Measurements from ENCODE around the gene SCN1A. TPM values are rescaled to one million over a fixed set of nuclear protein-coding genes. Genes with fewer than 3 reads are reported as not detected.

SCN1A gene
- total and polyA plus RNA-seq, 2 of the 13 experiments (the other 11 are each of a cell fraction or from before 2014, with no cell fraction given) = 19.9 to 39.4 TPM

DNA sequence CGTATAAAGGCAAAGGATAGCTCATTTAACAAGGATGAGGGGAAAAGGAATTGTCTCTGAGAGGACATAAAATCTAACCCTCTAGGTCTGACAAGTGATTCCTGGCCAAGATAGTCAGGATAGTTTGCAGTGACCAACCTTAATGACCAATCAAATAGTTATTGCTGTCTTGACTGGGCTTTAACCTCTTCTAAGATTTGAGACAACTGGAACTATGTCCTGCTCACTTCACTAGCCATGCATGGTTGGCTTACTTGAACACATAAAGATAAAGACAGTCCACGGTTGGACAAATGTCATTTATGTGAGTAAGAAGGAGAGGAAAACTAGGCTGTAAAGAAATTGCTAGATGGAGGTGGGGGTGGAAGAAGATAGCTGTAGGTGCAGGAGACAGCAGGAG lies 53.8 kb downstream of the SCN1A start:
- no peak overlapping the region for H3K27ac ChIP-seq (ENCODE audit: extremely low read length, insufficient read depth, low read length)
- TF ChIP-seq, protein P1, sequence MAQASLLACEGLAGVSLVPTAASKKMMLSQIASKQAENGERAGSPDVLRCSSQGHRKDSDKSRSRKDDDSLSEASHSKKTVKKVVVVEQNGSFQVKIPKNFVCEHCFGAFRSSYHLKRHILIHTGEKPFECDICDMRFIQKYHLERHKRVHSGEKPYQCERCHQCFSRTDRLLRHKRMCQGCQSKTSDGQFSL (CRISPR knock-in tag; IDR thresholded peaks at IDR 0.05) = no peak
- TF ChIP-seq SRY (CRISPR knock-in tag; IDR thresholded peaks at IDR 0.05) (no peak), PHF21A (CRISPR knock-in tag; IDR thresholded peaks at IDR 0.05) (no peak), DNMT3B (CRISPR knock-in tag; conservative IDR thresholded peaks at IDR 0.05) (no peak), TBL1XR1 (IDR thresholded peaks at IDR 0.05; ENCODE audit: borderline replicate concordance, low read length, partially characterized antibody) (no peak), ZNF333 (CRISPR knock-in tag; IDR thresholded peaks at IDR 0.05; ENCODE audit: borderline replicate concordance) (no peak)
- TF ChIP-seq, protein P2, sequence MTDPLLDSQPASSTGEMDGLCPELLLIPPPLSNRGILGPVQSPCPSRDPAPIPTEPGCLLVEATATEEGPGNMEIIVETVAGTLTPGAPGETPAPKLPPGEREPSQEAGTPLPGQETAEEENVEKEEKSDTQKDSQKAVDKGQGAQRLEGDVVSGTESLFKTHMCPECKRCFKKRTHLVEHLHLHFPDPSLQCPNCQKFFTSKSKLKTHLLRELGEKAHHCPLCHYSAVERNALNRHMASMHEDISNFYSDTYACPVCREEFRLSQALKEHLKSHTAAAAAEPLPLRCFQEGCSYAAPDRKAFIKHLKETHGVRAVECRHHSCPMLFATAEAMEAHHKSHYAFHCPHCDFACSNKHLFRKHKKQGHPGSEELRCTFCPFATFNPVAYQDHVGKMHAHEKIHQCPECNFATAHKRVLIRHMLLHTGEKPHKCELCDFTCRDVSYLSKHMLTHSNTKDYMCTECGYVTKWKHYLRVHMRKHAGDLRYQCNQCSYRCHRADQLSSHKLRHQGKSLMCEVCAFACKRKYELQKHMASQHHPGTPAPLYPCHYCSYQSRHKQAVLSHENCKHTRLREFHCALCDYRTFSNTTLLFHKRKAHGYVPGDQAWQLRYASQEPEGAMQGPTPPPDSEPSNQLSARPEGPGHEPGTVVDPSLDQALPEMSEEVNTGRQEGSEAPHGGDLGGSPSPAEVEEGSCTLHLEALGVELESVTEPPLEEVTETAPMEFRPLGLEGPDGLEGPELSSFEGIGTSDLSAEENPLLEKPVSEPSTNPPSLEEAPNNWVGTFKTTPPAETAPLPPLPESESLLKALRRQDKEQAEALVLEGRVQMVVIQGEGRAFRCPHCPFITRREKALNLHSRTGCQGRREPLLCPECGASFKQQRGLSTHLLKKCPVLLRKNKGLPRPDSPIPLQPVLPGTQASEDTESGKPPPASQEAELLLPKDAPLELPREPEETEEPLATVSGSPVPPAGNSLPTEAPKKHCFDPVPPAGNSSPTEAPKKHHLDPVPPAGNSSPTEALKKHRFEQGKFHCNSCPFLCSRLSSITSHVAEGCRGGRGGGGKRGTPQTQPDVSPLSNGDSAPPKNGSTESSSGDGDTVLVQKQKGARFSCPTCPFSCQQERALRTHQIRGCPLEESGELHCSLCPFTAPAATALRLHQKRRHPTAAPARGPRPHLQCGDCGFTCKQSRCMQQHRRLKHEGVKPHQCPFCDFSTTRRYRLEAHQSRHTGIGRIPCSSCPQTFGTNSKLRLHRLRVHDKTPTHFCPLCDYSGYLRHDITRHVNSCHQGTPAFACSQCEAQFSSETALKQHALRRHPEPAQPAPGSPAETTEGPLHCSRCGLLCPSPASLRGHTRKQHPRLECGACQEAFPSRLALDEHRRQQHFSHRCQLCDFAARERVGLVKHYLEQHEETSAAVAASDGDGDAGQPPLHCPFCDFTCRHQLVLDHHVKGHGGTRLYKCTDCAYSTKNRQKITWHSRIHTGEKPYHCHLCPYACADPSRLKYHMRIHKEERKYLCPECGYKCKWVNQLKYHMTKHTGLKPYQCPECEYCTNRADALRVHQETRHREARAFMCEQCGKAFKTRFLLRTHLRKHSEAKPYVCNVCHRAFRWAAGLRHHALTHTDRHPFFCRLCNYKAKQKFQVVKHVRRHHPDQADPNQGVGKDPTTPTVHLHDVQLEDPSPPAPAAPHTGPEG (CRISPR knock-in tag; IDR thresholded peaks at IDR 0.05) = no peak
- H3K27me3 ChIP-seq (ENCODE audit: control insufficient read depth in 1 of 2, insufficient read depth in 2 of 2, low read length in 2 of 2) = no peaks in the 10 kb centered on the region
- intact Hi-C loops (cut with micrococcal nuclease; ENCODE audit: unreplicated experiment) (no loop called here), in situ Hi-C loops (cut with HindIII; ENCODE audit: extremely low pct_ligation_motif_present, low pct_unique_long_range_greater_than_20kb) (no loop called here)
- no peak overlapping the region for H3K4me3 ChIP-seq (replicated peaks in 1 of 3; ENCODE audit: insufficient read depth in 1 of 3, low read depth in 2 of 3, low read length in 3 of 3)
- FAIRE-seq = no peak
- 91% methylated on average over 2 of the region's 2 CpGs for WGBS (ENCODE audit: low lambda C conversion rate)
- no TSS peak for BruUV-seq (replicated peaks)
- DNase-seq (ENCODE audit: low spot score) = no peak
- no peak overlapping the region for H2AFZ ChIP-seq (ENCODE audit: low read length)
- no peaks in the 10 kb centered on the region for H3K9me3 ChIP-seq (ENCODE audit: low read length)
- H3K4me1 ChIP-seq (ENCODE audit: insufficient read depth, low read length) = no peaks in the 10 kb centered on the region
- H3K36me3 ChIP-seq (replicated peaks in 1 of 2; ENCODE audit: control insufficient read depth in 1 of 2, insufficient read depth in 2 of 2, low read length in 2 of 2) = peaks cover 0 to 3% of the 10 kb centered on the region in 2 experiments; a peak in 1 of 5 replicates
- no peak overlapping the region for H3K9ac ChIP-seq (ENCODE audit: insufficient read depth, low read depth, low read length)
- ChIA-PET CTCF (ENCODE audit: low intra/inter-chr PET ratio, low total read pairs) (no interaction called here), POLR2A (interaction anchor here (1.2 kb wide), 1 partner anchor 52 kb away, joined by 3 read pairs; no protein-coding TSS in a partner anchor)
- no peak overlapping the region for H3K4me2 ChIP-seq (ENCODE audit: low read depth, low read length)
- H3K79me2 ChIP-seq (ENCODE audit: insufficient read depth, low read length) = no peaks in the 10 kb centered on the region
- no peak for ATAC-seq
- H4K20me1 ChIP-seq (ENCODE audit: insufficient read depth, low read length) = no peaks in the 10 kb centered on the region
